Measurements from ENCODE around the gene TBC1D22A.
"Not testable (repeated sequence)": the region's sequence is repeated elsewhere in the genome, so short reads cannot be mapped to it uniquely, and the experiment has no call there.

TBC1D22A gene

GRCh38 chr22:47112994-47113852 is 350.8 kb downstream of the TBC1D22A start:
- DNase-seq = no peak

GRCh38 chr22:47113853-47114415 is 351.5 kb downstream of the TBC1D22A start:
- DNase-seq = no peak

- no peak for DNase-seq
Measured at GRCh38 chr22:47114813-47115517, 352.5 kb downstream of the TBC1D22A start.

- DNase-seq = no peak
Measured at GRCh38 chr22:47115518-47115890, 353.1 kb downstream of the TBC1D22A start.

GRCh38 chr22:47115921-47116320 is 353.5 kb downstream of the TBC1D22A start:
- no peak for DNase-seq

GRCh38 chr22:47116426-47117341 is 354.2 kb downstream of the TBC1D22A start:
- DNase-seq = no peak

- DNase-seq = not testable (repeated sequence)
Measured at GRCh38 chr22:47117442-47117841, 355.0 kb downstream of the TBC1D22A start.

GRCh38 chr22:47119181-47119580 is 356.7 kb downstream of the TBC1D22A start:
- DNase-seq = no peak

- no peak for DNase-seq
Measured at GRCh38 chr22:47120399-47120798, 357.9 kb downstream of the TBC1D22A start.

- no peak for DNase-seq
Measured at GRCh38 chr22:47121791-47122190, 359.3 kb downstream of the TBC1D22A start.

- no peak for DNase-seq
Measured at GRCh38 chr22:47122441-47123000, 360.1 kb downstream of the TBC1D22A start.

- no peak for DNase-seq
Measured at GRCh38 chr22:47123006-47123826, 360.8 kb downstream of the TBC1D22A start.

GRCh38 chr22:47123827-47124442 is 361.5 kb downstream of the TBC1D22A start:
- DNase-seq = no peak

GRCh38 chr22:47124451-47124881 is 362.0 kb downstream of the TBC1D22A start:
- no peak for DNase-seq

- no peak for DNase-seq
Measured at GRCh38 chr22:47124961-47125360, 362.5 kb downstream of the TBC1D22A start.

- DNase-seq = no peak
Measured at GRCh38 chr22:47125603-47126002, 363.2 kb downstream of the TBC1D22A start.

- no peak for DNase-seq
Measured at GRCh38 chr22:47126344-47126811, 363.9 kb downstream of the TBC1D22A start.

GRCh38 chr22:47127441-47127871 is 365.0 kb downstream of the TBC1D22A start:
- DNase-seq = no peak

- no peak for DNase-seq
Measured at GRCh38 chr22:47128216-47128615, 365.8 kb downstream of the TBC1D22A start.

- no peak for DNase-seq
Measured at GRCh38 chr22:47128622-47129215, 366.3 kb downstream of the TBC1D22A start.

Data from CD4-positive, alpha-beta T cell treated with Interferon alpha-2 for 1 hour (primary cell).